ENCODE data around the gene RNF212. TPM values are rescaled to one million over a fixed set of nuclear protein-coding genes. Genes with fewer than 3 reads are reported as not detected.

Gene RNF212
- total RNA-seq, 6 experiments from 2014 or later = not detected

GRCh38 chr4:1029529-1029928, 83.8 kb downstream of the RNF212 start:
- Mint-ChIP-seq H3K4me1 (ENCODE audit: low read depth) (no peaks in the 10 kb centered on the region), H3K4me3 (no peak overlapping the region), H3K27ac (no peak overlapping the region), H3K9me3 (no peaks in the 10 kb centered on the region), H3K27me3 (ENCODE audit: insufficient read depth) (peaks cover 2% of the 10 kb centered on the region; the same call in 1 of the 2 replicates), H3K36me3 (ENCODE audit: low read depth) (peaks cover 12% of the 10 kb centered on the region)
- no peak for DNase-seq
- no peak for TF ChIP-seq CTCF (IDR thresholded peaks at IDR 0.05)

GRCh38 chr4:1028574-1029220, 84.7 kb downstream of the RNF212 start:
- no peak overlapping the region for H3K4me3 Mint-ChIP-seq
- peaks cover 12% of the 10 kb centered on the region for H3K36me3 Mint-ChIP-seq (ENCODE audit: low read depth)
- no peak for DNase-seq
- H3K27ac Mint-ChIP-seq = no peak overlapping the region
- no peaks in the 10 kb centered on the region for H3K9me3 Mint-ChIP-seq
- no peaks in the 10 kb centered on the region for H3K4me1 Mint-ChIP-seq (ENCODE audit: low read depth)
- no peaks in the 10 kb centered on the region; the same call in 1 of the 2 replicates for H3K27me3 Mint-ChIP-seq (ENCODE audit: insufficient read depth)
- no peak for TF ChIP-seq CTCF (IDR thresholded peaks at IDR 0.05)

GRCh38 chr4:1027915-1028238, 85.5 kb downstream of the RNF212 start:
- Mint-ChIP-seq H3K27ac (no peak overlapping the region), H3K4me3 (no peak overlapping the region), H3K9me3 (no peaks in the 10 kb centered on the region), H3K27me3 (ENCODE audit: insufficient read depth) (no peaks in the 10 kb centered on the region; the same call in 1 of the 2 replicates), H3K4me1 (ENCODE audit: low read depth) (no peaks in the 10 kb centered on the region), H3K36me3 (ENCODE audit: low read depth) (peaks cover 12% of the 10 kb centered on the region)
- TF ChIP-seq CTCF (IDR thresholded peaks at IDR 0.05) = no peak
- DNase-seq = no peak

GRCh38 chr4:1027219-1027914, 86.0 kb downstream of the RNF212 start:
- no peaks in the 10 kb centered on the region for H3K4me1 Mint-ChIP-seq (ENCODE audit: low read depth)

GRCh38 chr4:1026115-1026514, 87.2 kb downstream of the RNF212 start:
- TF ChIP-seq CTCF (IDR thresholded peaks at IDR 0.05) = no peak
- H3K9me3 Mint-ChIP-seq = no peaks in the 10 kb centered on the region
- H3K4me3 Mint-ChIP-seq = no peak overlapping the region
- DNase-seq = no peak
- H3K27me3 Mint-ChIP-seq (ENCODE audit: insufficient read depth) = no peaks in the 10 kb centered on the region; the same call in none of the 2 replicates
- H3K4me1 Mint-ChIP-seq (ENCODE audit: low read depth) = no peaks in the 10 kb centered on the region
- H3K36me3 Mint-ChIP-seq (ENCODE audit: low read depth) = peaks cover 12% of the 10 kb centered on the region
- H3K27ac Mint-ChIP-seq = no peak overlapping the region

More at GRCh38 chr4:1027219-1027914, 86.0 kb downstream of the RNF212 start:
- Mint-ChIP-seq H3K27me3 (ENCODE audit: insufficient read depth) (no peaks in the 10 kb centered on the region; the same call in 1 of the 2 replicates), H3K36me3 (ENCODE audit: low read depth) (peaks cover 12% of the 10 kb centered on the region), H3K4me3 (no peak overlapping the region), H3K27ac (no peak overlapping the region), H3K9me3 (no peaks in the 10 kb centered on the region)
- no peak for TF ChIP-seq CTCF (IDR thresholded peaks at IDR 0.05)
- DNase-seq = no peak

Measured in HFFc6 (cell line).